Right ventricle myocardium superior (tissue), 1 donor: Measurements from ENCODE around the gene ZNF689. TPM values are rescaled to one million over a fixed set of nuclear protein-coding genes. Genes with fewer than 3 reads are reported as not detected.
"Not testable (repeated sequence)": the region's sequence is repeated elsewhere in the genome, so short reads cannot be mapped to it uniquely, and the experiment has no call there.

ENCODE experiments used
- ATAC-seq: fragments of 200-7000 bp; cut with Tn5 transposase; one replicate; pipeline ENCODE4 v1.9.1; 2020; ENCODE audit warnings: mild to moderate bottlenecking; ENCODE audit not compliant: poor library complexity
- DNase-seq: peaks from one replicate; pipeline ENCODE4 v3.0.0-alpha.2; 2020
- intact Hi-C: fragments of 100-400 bp; cut with DNase I; formaldehyde crosslinking; loops from one replicate; pipeline ENCODE4 v1.11.2; 2022
- total RNA-seq: library from RNA; stranded (reverse); fragmentation: NEBNext Ultra II Directional; extraction: Animal tissue kit (Norgen Biotek cat#: 25700); gene quantifications from one replicate; pipeline ENCODE4 v1.2.1, GENCODE V29; 2021
- donor health status: DM: no; HTN: yes; CAD: no; lungs with severe emphysema.

Gene ZNF689
- total RNA-seq, 1 donor from 2014 or later = 4.4 TPM

GRCh38 chr16:30605158-30605557 is 5.0 kb downstream of the ZNF689 start:
- intact Hi-C loops = loop anchor here (10.0 kb wide), 1 partner anchor 180 kb away; no protein-coding TSS in a partner anchor
- DNase-seq = peak; percentile 56
- ATAC-seq = no peak

GRCh38 chr16:30604316-30604947 is 5.8 kb downstream of the ZNF689 start:
- DNase-seq (no peak), ATAC-seq (peak; percentile 13)
- intact Hi-C loops = loop anchor here (10.0 kb wide), 1 partner anchor 180 kb away; no protein-coding TSS in a partner anchor

- ATAC-seq = peak; percentile 47
- intact Hi-C loops = loop anchor here (10.0 kb wide), 1 partner anchor 179 kb away; no protein-coding TSS in a partner anchor
- no peak for DNase-seq
Observed at GRCh38 chr16:30603945-30604315, 6.3 kb downstream of the ZNF689 start.

DNA sequence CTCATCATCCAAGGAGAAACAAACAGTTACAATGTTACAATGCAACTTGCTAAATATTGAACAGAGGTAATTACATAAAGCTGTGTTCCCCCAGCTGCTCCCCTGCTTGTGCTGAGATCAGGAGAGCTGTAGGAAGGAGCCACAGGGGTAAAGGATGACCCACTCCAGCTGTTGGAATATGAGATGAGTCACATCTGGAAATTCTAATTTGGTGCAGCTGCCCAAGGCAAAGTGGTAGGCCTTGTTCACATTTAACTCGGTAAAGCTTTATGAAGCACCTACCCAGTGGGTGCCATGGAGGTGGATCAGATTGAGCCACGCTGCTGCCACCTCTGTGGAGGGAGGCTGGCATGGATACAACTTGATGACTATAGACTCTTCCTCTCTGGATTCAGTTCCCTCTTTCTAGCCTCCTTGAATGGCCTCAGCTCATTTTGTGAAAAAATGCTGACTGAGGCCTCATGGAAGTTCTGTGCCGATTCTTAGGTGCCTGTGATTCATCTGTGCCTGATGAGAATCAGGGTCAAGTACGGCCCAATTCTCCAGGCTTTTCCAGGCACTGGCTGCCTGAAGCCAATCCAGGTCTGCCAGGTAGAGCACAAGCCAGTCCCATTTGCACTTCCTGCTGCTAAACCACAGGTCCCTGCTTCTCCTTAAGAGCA is 7.4 kb downstream of the ZNF689 start:
- DNase-seq (no peak), ATAC-seq (peak; percentile 39)
- intact Hi-C loops = loop anchor here (10.0 kb wide), 1 partner anchor 178 kb away; no protein-coding TSS in a partner anchor

DNA sequence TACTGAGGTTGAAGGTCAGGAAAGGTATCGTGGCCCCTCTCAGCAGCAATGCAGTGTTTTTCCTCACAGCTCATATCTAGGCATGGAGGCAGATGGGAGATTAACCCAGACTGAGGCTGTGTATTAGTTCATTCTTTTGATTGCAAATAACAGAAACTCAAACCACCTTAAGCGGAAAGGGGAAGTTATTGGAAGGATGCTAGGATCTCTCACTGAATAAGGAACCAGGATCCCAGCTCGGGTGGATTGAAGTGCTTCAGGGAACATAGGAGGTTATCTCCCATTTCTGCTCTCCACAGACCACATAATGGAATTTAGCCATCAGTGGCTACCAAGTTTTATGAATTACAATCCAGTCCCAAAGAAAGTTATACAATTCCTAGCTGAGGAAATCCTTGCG is 8.2 kb downstream of the ZNF689 start:
- DNase-seq = no peak
- no peak for ATAC-seq
- intact Hi-C loops = loop anchor here (10.0 kb wide), 1 partner anchor 177 kb away; no protein-coding TSS in a partner anchor

- ATAC-seq (no peak), DNase-seq (no peak)
- intact Hi-C loops = loop anchor here (10.0 kb wide), 1 partner anchor 176 kb away; no protein-coding TSS in a partner anchor
Observed at GRCh38 chr16:30600929-30601328, 9.3 kb downstream of the ZNF689 start.

- no peak for DNase-seq
- intact Hi-C loops = loop anchor here (10.0 kb wide), 1 partner anchor 175 kb away; no protein-coding TSS in a partner anchor
- ATAC-seq = no peak
Observed at GRCh38 chr16:30600215-30600614, 10.0 kb downstream of the ZNF689 start.

- intact Hi-C loops = no loop called here
- no peak for ATAC-seq
- no peak for DNase-seq
Observed at GRCh38 chr16:30592871-30593270, 17.3 kb downstream of the ZNF689 start.

GRCh38 chr16:30590869-30591268 is 19.3 kb downstream of the ZNF689 start:
- DNase-seq, ATAC-seq, intact Hi-C loops: not testable (repeated sequence)

DNA sequence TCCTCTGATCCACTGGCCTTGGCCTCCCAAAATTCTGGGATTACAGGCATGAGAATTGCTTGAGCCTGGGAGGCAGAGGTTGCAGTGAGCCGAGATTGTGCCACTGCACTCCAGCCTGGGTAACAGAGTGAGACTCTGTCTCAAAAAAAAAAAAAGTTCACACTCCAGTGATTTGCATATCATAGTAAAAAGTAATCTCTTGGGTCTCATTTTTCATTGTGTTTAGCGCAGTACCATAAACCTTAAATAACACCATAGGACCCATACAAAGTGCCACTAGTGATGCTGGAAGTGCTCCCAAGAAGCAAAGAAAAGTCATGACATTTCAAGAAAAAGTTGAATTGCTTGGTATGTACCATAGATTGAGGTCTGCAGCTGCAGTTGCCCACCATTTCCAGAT is 20.6 kb downstream of the ZNF689 start:
- intact Hi-C loops, DNase-seq, ATAC-seq: not testable (repeated sequence)

- DNase-seq = no peak
- no peak for ATAC-seq
- intact Hi-C loops = no loop called here
Observed at GRCh38 chr16:30588651-30589050, 21.5 kb downstream of the ZNF689 start.

DNA sequence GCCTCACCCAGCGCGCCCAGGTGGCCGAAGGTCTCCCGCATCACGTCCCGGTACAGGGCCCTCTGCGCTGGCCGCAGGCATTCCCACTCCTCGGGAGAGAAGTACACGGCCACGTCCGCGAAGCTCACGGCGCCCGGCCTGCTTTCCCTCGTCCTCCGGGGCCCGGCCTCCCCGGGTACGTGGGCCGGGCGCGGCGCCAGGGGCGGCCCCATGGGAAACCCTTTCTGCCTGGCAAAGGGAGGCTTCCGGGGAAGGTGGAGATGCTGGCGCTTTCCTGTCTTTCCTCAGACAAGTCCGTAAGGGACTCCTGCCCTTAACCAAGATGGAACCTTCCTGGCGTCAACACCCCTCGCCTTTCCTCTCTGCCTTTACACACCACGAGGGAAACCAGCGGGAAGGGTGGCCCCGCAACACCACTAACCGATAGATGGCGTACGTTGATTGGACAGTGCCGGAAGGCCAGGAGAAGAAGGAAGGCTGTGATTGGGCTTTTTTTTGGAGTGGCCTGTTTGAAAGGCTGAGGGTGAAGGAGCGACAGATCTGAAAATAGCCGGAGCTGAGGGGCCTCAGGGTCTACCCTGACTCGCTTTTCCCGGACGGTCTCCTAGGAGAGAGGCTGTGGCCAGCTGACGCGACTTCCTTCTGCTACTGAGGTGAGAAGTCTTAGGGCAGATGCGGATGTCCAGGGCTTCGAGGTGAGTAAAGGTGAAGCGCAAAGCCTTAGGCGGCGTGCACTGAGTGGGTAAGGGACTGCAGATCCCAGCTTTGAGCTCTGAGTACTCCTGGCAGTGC is 24.6 kb downstream of the ZNF689 start, which contains the start of gene ZNF785:
Gene ZNF785 (minus strand): TSS at position 298 of the 792 bp plus-strand sequence. CDS start 86 bp downstream, at position 212.
- ATAC-seq (peak; percentile 98), DNase-seq (peak; percentile 96)

DNA sequence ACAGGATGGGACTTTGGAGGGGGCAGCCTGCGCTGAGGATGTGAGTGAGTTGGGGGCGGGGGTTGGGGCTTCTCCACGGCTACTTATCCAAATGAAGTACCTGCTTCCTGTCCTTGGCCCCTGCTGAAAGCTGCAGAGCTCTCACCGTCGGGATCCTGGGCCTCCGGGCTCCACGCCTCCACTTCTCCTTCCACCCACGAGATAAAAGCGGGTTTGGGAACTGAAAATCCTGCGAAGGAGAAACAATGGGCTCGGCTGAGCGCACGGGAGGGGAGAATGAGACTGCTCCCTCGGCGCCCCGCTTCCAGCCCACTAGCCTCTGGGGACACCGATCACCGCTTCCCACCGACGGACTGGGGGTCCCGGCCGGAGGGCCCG is 25.2 kb downstream of the ZNF689 start:
- no peak for DNase-seq
- ATAC-seq = no peak
- intact Hi-C loops = no loop called here

More for the DNA sequence above, 24.6 kb downstream of the ZNF689 start, which contains the start of gene ZNF785:
- intact Hi-C loops = no loop called here

- no peak for ATAC-seq
- intact Hi-C loops = no loop called here
- no peak for DNase-seq
Observed at GRCh38 chr16:30582611-30583340, 27.4 kb downstream of the ZNF689 start.

GRCh38 chr16:30581457-30581856 is 28.7 kb downstream of the ZNF689 start:
- ATAC-seq = no peak
- no peak for DNase-seq
- intact Hi-C loops = no loop called here

DNA sequence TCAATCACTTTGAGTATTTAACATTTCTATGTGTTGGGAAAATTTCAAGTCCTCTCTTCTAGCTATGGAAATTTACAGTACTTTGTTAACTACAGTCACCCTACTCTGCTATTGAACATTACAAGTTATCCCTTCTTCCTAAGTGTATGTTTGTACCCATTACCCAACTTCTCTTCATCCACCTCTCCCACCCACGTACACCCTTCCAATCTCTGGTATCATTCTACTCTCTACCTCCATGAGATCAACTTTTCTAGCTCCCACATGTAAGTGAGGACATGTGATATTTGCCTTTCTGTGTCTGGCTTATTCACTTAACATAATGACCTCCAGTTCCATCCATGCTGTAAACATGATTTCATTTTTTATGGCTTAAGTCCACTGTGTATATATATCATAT is 35.5 kb downstream of the ZNF689 start:
- intact Hi-C loops = loop anchor here (5.0 kb wide), 1 partner anchor 47 kb away; the partner anchor contains the start of gene ZNF768
- DNase-seq (no peak), ATAC-seq (no peak)

- ATAC-seq (peak; percentile 90), DNase-seq (peak; percentile 96)
- intact Hi-C loops = loop anchor here (5.0 kb wide), 1 partner anchor 44 kb away; the partner anchor contains the start of gene ZNF768
Observed at GRCh38 chr16:30571445-30572322, 38.5 kb downstream of the ZNF689 start, which contains the start of gene ZNF688. Gene ZNF688 (minus strand): TSS chr16:30571714. CDS start chr16:30571629, 85 bp downstream.
